GM12873 (cell line): ENCODE results near the gene LCNL1.

Experiments used
- TF ChIP-seq, protein P1 (sequence below): IDR thresholded peaks from 2 replicates; pipeline ENCODE4 v1.5.1; 2012; ENCODE audit warnings: low read depth, mild to moderate bottlenecking, moderate library complexity, low read length, control low read depth; ENCODE audit not compliant: insufficient read depth; ENCODE audit errors: missing control alignments

LCNL1 gene

DNA sequence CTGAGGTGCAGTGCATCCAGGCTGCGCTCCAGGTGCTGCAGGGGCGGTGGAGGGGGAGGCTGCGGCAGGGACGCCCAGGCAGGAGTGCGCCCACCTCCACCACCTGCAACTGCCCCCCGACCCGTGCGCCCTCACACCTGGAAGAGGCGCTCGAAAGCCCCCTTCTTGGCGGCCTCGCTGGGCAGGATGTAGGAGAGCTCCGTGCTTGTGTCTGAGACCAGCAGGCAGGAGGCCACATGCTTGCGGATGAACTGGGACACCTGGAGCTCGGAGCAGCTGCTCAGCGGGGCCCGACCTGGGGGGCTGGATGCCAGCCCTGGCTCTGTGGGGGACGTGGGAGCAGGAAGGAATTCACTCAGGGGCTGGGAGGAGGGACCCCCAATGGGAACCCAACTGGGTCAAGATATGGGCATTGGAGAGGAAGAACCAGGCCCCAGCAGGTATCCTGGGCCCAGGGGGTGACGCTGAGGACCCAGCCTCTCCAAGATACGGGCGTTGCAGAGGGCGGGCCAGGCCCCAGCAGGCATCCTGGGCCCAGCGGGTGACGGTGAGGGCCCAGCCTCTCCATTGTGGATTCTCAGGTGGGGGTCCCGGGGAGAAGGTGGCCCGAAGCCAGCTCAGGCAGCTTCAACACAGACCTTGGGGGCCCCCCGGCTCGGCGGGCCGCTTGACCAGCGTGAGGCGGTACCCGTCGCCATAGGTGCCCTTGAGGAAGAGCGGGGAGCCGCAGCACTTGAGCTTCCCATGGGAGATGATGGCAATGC, 32.2 kb downstream of the LCNL1 start:
- TF ChIP-seq, protein P1, sequence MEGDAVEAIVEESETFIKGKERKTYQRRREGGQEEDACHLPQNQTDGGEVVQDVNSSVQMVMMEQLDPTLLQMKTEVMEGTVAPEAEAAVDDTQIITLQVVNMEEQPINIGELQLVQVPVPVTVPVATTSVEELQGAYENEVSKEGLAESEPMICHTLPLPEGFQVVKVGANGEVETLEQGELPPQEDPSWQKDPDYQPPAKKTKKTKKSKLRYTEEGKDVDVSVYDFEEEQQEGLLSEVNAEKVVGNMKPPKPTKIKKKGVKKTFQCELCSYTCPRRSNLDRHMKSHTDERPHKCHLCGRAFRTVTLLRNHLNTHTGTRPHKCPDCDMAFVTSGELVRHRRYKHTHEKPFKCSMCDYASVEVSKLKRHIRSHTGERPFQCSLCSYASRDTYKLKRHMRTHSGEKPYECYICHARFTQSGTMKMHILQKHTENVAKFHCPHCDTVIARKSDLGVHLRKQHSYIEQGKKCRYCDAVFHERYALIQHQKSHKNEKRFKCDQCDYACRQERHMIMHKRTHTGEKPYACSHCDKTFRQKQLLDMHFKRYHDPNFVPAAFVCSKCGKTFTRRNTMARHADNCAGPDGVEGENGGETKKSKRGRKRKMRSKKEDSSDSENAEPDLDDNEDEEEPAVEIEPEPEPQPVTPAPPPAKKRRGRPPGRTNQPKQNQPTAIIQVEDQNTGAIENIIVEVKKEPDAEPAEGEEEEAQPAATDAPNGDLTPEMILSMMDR = no peak

DNA sequence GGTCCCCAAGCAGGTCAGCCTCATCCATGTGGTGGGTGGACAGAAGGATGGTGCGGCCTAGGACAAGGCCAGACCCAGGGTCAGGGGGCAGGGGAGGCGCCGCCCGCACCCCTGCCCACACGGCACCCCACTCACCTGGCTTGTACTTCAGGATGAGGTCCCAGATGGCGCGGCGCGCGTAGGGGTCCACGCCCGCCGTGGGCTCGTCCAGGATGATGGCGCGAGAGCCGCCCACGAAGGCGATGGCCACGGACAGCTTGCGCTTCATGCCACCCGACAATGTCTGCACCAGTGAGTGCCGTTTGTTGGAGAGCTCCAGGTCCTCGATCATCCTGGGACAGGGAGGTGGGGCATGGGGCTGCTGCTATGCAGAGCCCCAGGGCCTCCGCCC, 32.7 kb downstream of the LCNL1 start:
- TF ChIP-seq, protein P1 = no peak

- TF ChIP-seq, protein P1 = no peak
These were observed 33.2 kb downstream of the LCNL1 start for GRCh38 chr9:137015976-137016375.

GRCh38 chr9:137016436-137016835, 33.6 kb downstream of the LCNL1 start:
- TF ChIP-seq, protein P1 = no peak

- TF ChIP-seq, protein P1 = no peak
These were observed 34.3 kb downstream of the LCNL1 start for GRCh38 chr9:137017071-137017470.

GRCh38 chr9:137017791-137018497, 35.2 kb downstream of the LCNL1 start:
- TF ChIP-seq, protein P1 = no peak

- TF ChIP-seq, protein P1 = no peak
These were observed 36.2 kb downstream of the LCNL1 start for GRCh38 chr9:137018761-137019559.
